Large intestine (tissue), 12 donors: Measurements from ENCODE around the gene DZIP1. TPM values are rescaled to one million over a fixed set of nuclear protein-coding genes. Genes with fewer than 3 reads are reported as not detected.
"Not testable (repeated sequence)": the region's sequence is repeated elsewhere in the genome, so short reads cannot be mapped to it uniquely, and the experiment has no call there.

Source experiments
- DNase-seq, 2 donors: peaks; one replicate each; pipeline versions ENCODE4 v3.0.0 to v3.0.0-alpha.2; 2013
- H3K27ac ChIP-seq: one replicate; pipeline ENCODE4 v1.5.1; 2013; ENCODE audit warnings: low read length
- H3K27me3 ChIP-seq: 2 replicates; pipeline ENCODE4 v1.6.1; 2013; ENCODE audit warnings: low read length; ENCODE audit not compliant: control insufficient read depth, insufficient read depth
- H3K36me3 ChIP-seq: 2 replicates; pipeline ENCODE4 v1.6.1; 2013; ENCODE audit warnings: low read length; ENCODE audit not compliant: control insufficient read depth, insufficient read depth
- H3K4me1 ChIP-seq: one replicate; pipeline ENCODE4 v1.6.1; 2013; ENCODE audit warnings: low read length; ENCODE audit not compliant: control insufficient read depth, insufficient read depth
- H3K4me3 ChIP-seq: one replicate; pipeline ENCODE4 v1.5.1; 2013; ENCODE audit warnings: low read length
- H3K9me3 ChIP-seq: one replicate; pipeline ENCODE4 v1.6.1; 2013; ENCODE audit warnings: mild to moderate bottlenecking, low read depth, low read length, moderate library complexity; ENCODE audit not compliant: control insufficient read depth
- WGBS: methylation state at CpG from one replicate; pipeline ENCODE4 v1.1.5; 2013; ENCODE audit warnings: low lambda C conversion rate; ENCODE audit not compliant: insufficient coverage; 5-methylcytosine and 5-hydroxymethylcytosine counted together
- long read RNA-seq, 11 donors: transcript quantifications; one replicate each; lab custom pipeline, GENCODE V29; 2026
- polyA plus RNA-seq: library from polyadenylated mRNA; unstranded; fragments of 120-200 nt; gene quantifications from one replicate; pipeline ENCODE4 v1.2.1, GENCODE V29; 2013

The DZIP1 gene, protein sequence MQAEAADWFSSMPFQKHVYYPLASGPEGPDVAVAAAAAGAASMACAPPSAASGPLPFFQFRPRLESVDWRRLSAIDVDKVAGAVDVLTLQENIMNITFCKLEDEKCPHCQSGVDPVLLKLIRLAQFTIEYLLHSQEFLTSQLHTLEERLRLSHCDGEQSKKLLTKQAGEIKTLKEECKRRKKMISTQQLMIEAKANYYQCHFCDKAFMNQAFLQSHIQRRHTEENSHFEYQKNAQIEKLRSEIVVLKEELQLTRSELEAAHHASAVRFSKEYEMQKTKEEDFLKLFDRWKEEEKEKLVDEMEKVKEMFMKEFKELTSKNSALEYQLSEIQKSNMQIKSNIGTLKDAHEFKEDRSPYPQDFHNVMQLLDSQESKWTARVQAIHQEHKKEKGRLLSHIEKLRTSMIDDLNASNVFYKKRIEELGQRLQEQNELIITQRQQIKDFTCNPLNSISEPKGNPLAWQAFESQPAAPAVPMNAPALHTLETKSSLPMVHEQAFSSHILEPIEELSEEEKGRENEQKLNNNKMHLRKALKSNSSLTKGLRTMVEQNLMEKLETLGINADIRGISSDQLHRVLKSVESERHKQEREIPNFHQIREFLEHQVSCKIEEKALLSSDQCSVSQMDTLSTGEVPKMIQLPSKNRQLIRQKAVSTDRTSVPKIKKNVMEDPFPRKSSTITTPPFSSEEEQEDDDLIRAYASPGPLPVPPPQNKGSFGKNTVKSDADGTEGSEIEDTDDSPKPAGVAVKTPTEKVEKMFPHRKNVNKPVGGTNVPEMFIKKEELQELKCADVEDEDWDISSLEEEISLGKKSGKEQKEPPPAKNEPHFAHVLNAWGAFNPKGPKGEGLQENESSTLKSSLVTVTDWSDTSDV
- 16.9 TPM for polyA plus RNA-seq
- long read RNA-seq, donor 1, partial matches to known transcripts, result 0 of 1 reads
- long read RNA-seq, donor 1, other reads (novel, unspliced or antisense), result 0 of 1 reads
- long read RNA-seq, donor 2, partial matches to known transcripts, result 28 of 28 reads
- long read RNA-seq, donor 2, other reads (novel, unspliced or antisense), result 0 of 28 reads
- long read RNA-seq, donor 3, result 0 reads
- long read RNA-seq, donor 4, result 0 reads
- long read RNA-seq, donor 5, partial matches to known transcripts, result 0 of 1 reads
- long read RNA-seq, donor 5, other reads (novel, unspliced or antisense), result 0 of 1 reads
- long read RNA-seq, donor 6, partial matches to known transcripts, result 46 of 46 reads
- long read RNA-seq, donor 6, other reads (novel, unspliced or antisense), result 0 of 46 reads
- long read RNA-seq, donor 7, partial matches to known transcripts, result 0 of 1 reads
- long read RNA-seq, donor 7, other reads (novel, unspliced or antisense), result 0 of 1 reads
- long read RNA-seq, donor 8, partial matches to known transcripts, result 16 of 17 reads
- long read RNA-seq, donor 8, other reads (novel, unspliced or antisense), result 0 of 17 reads
- long read RNA-seq, donor 9, partial matches to known transcripts, result 0 of 1 reads
- long read RNA-seq, donor 9, other reads (novel, unspliced or antisense), result 0 of 1 reads
- long read RNA-seq, donor 10, partial matches to known transcripts, result 26 of 26 reads
- long read RNA-seq, donor 10, other reads (novel, unspliced or antisense), result 0 of 26 reads
- long read RNA-seq, donor 11, partial matches to known transcripts, result 19 of 20 reads
- long read RNA-seq, donor 11, other reads (novel, unspliced or antisense), result 0 of 20 reads

DNA sequence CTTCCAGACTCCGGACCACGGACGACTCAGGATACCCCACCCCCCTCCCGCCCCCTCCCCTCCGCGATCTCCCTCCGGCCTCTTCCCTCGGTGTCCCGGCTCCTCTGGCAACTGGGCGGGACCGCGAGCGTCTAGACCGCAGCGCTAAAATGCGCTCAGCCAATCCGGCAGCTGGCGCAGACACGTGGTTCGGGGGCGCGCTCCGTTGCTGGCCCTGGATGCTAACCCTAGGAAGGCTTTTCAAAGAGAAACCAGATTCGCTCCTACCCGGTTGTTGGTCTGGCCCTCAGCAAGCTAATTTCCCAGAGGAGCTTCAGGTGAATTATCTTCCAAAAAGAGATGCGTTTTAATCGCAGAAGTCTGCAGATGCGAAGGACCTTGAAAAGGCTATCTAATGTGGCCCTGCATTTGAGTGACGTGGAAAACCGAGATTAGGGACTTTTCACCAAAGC is at the start of gene DZIP1:
Gene DZIP1, minus strand, starts transcription at position 106 of the 452 bp plus-strand sequence. CDS start 2,677 bp downstream, outside the sequence.
- peak in 1 of 2 donors; percentile 57 for DNase-seq
- no CpG with 5 or more reads among the region's 30 CpGs for WGBS
- H3K4me1 ChIP-seq, result peaks cover 4% of the 10 kb centered on the region
- H3K36me3 ChIP-seq, result no peaks in the 10 kb centered on the region
- H3K4me3 ChIP-seq, result peak within 1 kb of the TSS; percentile 51
- H3K27me3 ChIP-seq, result peaks cover 36% of the 10 kb centered on the region
- peak within 1 kb of the TSS; percentile 27 for H3K27ac ChIP-seq
- H3K9me3 ChIP-seq, result peaks cover 8% of the 10 kb centered on the region

DNA sequence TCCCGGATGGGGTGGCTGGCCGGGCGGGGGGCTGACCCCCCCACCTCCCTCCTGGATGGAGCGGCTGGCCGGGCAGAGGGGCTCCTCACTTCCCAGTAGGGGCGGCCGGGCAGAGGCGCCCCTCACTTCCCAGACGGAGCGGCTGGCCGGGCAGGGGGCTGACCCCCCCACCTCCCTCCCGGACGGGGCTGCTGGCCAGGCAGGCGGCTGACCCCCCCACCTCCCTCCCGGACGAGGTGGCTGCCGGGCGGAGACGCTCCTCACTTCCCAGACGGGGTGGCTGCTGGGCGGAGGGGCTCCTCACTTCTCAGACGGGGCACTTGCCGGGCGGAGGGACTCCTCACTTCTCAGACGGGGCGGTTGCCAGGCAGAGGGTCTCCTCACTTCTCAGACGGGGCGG is 46.5 kb upstream of the DZIP1 start:
- no CpG with 5 or more reads among the region's 28 CpGs for WGBS
- DNase-seq, H3K27ac ChIP-seq, H3K4me3 ChIP-seq, H3K36me3 ChIP-seq, H3K27me3 ChIP-seq, H3K4me1 ChIP-seq: not testable (repeated sequence)
- peaks cover 37% of the 10 kb centered on the region for H3K9me3 ChIP-seq

DNA sequence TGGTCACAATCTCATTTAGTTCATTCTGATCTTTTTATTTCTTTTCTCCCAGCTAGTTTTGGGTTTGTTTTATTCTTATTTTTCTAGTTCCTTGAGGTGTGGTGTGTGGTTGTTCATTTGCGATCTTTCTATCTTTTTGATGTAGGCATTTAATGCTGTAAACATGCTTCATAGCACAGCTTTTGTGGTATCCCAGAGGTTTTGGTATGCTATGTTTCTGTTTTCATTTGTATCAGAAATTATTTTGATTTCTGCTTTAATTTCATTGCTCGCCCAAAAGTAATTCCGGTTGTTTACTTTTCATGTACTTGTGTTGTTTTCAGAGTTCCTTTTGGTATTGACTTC is 45.0 kb upstream of the DZIP1 start:
- no peak for DNase-seq
- H3K4me1 ChIP-seq, result no peaks in the 10 kb centered on the region
- 100% methylated on average over 2 of the region's 3 CpGs for WGBS

DNA sequence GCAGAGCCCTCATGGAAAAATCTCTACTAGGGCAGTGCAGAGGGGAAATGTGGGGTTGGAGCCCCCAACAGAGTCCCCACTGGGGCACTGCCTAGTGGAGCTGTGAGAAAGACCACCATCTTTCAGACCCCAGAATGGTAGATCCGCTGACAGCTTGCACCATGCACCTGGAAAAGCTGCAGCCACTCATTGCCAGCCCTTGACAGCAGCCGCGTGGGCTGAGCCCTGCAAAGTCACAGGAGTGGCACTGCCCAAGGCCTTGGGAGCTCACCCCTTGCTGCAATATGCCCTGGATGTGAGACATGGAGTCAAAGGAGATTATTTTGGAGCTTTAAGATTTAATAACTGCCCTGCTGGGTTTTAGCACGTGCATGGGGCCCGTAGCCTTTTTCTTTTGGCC is 40.5 kb upstream of the DZIP1 start:
- not testable (repeated sequence) for H3K4me1 ChIP-seq, H3K27ac ChIP-seq, H3K27me3 ChIP-seq, H3K4me3 ChIP-seq, H3K36me3 ChIP-seq, DNase-seq
- H3K9me3 ChIP-seq, result peaks cover 20% of the 10 kb centered on the region
- WGBS, result no CpG with 5 or more reads among the region's 5 CpGs

More for the DNA sequence above, 45.0 kb upstream of the DZIP1 start:
- Histone ChIP-seq H3K36me3 (no peaks in the 10 kb centered on the region), H3K27me3 (no peaks in the 10 kb centered on the region), H3K9me3 (peaks cover 39% of the 10 kb centered on the region), H3K4me3 (no peak overlapping the region), H3K27ac (no peak overlapping the region)

DNA sequence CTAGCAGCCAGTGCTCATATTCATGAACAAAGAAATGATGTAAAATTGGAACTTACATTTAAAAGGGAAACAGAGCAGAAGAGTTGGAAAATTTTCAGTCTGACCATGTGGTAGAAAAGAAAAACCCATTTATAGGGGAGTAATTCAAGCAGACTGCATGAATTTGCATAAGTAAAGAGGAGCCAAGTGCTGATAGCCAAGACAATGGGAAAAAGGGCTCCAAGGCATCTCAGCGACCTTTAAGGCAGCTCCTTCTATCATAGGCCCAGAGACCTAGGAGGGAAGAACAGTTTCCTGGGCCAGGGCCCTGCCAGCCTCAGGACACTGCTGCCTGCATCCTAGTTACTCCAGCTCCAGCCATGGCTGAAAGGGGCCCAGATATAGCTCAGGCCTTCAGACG is 39.9 kb upstream of the DZIP1 start:
- Histone ChIP-seq H3K4me1 (no peaks in the 10 kb centered on the region), H3K4me3 (no peak overlapping the region), H3K27me3 (no peaks in the 10 kb centered on the region), H3K36me3 (no peaks in the 10 kb centered on the region), H3K27ac (no peak overlapping the region), H3K9me3 (peaks cover 16% of the 10 kb centered on the region)
- no peak for DNase-seq
- WGBS, result no CpG with 5 or more reads among the region's 2 CpGs

DNA sequence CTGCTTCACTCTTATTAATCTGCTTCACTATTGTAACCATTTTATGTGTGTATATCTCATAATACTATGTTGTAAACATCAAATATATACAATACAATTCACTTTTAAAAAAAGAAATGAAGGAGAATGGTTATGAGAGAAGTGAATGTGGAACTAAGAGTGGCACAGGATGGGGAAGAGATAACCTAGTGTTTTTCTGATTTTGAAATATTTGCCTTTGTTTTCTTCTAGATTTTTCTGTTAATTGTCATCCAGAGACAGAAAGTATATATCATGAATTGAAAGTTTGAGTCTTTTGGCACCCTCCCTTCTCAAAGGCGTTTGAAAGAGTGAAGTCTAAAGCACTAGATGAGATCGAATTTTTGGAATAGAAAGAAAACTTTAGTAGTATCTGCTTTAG is 35.2 kb upstream of the DZIP1 start:
- Histone ChIP-seq H3K4me1 (peaks cover 3% of the 10 kb centered on the region), H3K4me3 (no peak overlapping the region), H3K27ac (no peak overlapping the region), H3K9me3 (no peaks in the 10 kb centered on the region), H3K27me3 (no peaks in the 10 kb centered on the region), H3K36me3 (no peaks in the 10 kb centered on the region)
- DNase-seq, result no peak
- WGBS, result no CpG with 5 or more reads among the region's 2 CpGs

DNA sequence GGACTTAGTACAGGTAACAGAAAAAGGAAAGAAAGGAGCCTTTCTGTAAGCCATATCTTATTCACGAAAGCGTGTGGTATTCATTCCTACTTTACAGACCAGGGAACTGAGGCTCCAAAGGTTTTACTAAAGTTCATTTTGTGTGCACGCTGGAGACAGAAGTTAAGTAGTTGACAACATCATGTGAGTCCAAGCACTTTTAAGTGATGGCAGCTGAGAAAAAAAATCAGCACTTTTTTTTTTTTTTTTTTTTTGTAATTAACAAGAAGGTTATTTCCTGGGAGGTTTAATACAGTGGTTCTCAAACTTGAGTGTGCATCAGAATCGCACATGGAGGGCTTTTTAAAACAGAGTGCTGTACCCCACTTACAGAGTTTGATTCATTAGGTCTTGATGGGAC is 34.5 kb upstream of the DZIP1 start:
- Histone ChIP-seq H3K4me1 (peaks cover 8% of the 10 kb centered on the region), H3K4me3 (peak overlapping the region; percentile 96)

DNA sequence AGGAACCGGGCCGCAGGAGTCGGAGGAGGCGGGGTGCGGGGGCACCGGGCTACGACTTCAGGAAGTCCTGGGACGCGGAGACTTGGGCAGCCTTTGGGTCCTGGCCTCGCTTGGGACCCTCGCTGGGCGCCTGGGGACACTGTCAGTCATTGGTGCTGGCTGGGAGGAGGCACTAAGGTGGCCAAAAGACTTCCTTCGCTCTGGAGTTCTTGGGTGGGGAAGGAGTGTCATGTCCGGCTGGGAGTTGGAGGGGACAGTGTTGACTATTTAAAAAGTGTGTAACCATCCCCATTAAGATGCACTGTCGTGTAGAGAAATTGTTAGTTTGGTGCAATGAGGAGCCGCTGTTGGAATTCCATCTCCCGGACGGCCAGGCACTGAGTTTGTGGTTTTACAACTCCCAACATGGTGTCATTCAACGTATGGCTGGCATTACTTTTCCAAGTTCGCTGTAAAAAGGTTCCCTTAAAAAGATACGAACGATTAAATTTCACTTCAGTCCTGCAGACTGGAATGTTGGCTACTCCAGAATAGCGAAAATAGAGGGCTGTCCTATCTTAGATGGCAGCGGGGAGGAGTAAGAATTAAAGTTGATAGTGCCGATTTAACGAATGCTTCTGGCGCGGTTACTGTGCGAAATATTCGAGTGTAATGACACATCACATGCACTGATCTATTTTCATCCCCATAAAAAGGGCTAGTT is 33.2 kb upstream of the DZIP1 start:
- WGBS, result no CpG with 5 or more reads among the region's 30 CpGs
- Histone ChIP-seq H3K36me3 (no peaks in the 10 kb centered on the region), H3K4me3 (peak overlapping the region; percentile 96), H3K9me3 (no peaks in the 10 kb centered on the region), H3K4me1 (peaks cover 8% of the 10 kb centered on the region), H3K27ac (peak overlapping the region; percentile 91), H3K27me3 (no peaks in the 10 kb centered on the region)
- peak in 1 of 2 donors; percentile 62 for DNase-seq

More for the DNA sequence above, 34.5 kb upstream of the DZIP1 start:
- H3K27ac ChIP-seq, result no peak overlapping the region
- H3K9me3 ChIP-seq, result no peaks in the 10 kb centered on the region
- no peaks in the 10 kb centered on the region for H3K36me3 ChIP-seq
- WGBS, result no CpG with 5 or more reads among the region's 4 CpGs
- DNase-seq, result no peak
- no peaks in the 10 kb centered on the region for H3K27me3 ChIP-seq
